Measurements from ENCODE around the gene WDFY4.

Gene WDFY4

DNA sequence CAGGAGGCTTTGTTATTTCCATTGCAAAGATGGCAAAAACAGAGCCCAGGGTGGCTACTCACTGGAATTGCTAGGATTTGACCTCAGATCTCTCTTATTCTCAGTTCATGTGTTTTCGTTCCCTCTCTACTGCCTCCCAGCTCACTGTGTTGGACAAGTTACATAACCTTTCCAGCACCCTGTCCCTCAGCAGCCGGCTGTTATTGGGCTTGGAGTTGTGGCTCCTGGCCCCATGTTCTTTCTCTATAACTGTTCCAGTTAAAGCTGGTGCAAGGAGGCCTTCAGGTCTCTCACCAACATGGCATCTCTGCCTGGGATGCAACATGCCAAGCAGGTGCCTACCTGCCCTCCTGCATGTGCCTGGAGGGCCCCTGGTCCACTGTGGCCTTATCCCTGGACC, 198.2 kb downstream of the WDFY4 start:
- no peaks in the 10 kb centered on the region for H3K36me3 ChIP-seq (ENCODE audit: low read length)
- H3K9ac ChIP-seq (ENCODE audit: low read length), result no peak overlapping the region
- H3K9me2 ChIP-seq (replicated peaks; ENCODE audit: insufficient read depth, low read length), result no peaks in the 10 kb centered on the region
- no peak overlapping the region for H3K4me2 ChIP-seq (ENCODE audit: low read depth, low read length, poor library complexity, severe bottlenecking)
- no peaks in the 10 kb centered on the region for H3K79me2 ChIP-seq (ENCODE audit: insufficient read depth, low read length)
- H3K9me3 ChIP-seq (ENCODE audit: insufficient read depth, low read length), result no peaks in the 10 kb centered on the region
- H3K4me3 ChIP-seq (ENCODE audit: insufficient read depth, low read length, poor library complexity, severe bottlenecking), result no peak overlapping the region
- no peaks in the 10 kb centered on the region for H3F3A ChIP-seq (ENCODE audit: insufficient read depth)
- no peak overlapping the region for H3K27ac ChIP-seq (ENCODE audit: low read depth, low read length)
- TF ChIP-seq EZH2phosphoT487 (conservative IDR thresholded peaks at IDR 0.05; ENCODE audit: low read length), result no peak
- TF ChIP-seq, protein P1, sequence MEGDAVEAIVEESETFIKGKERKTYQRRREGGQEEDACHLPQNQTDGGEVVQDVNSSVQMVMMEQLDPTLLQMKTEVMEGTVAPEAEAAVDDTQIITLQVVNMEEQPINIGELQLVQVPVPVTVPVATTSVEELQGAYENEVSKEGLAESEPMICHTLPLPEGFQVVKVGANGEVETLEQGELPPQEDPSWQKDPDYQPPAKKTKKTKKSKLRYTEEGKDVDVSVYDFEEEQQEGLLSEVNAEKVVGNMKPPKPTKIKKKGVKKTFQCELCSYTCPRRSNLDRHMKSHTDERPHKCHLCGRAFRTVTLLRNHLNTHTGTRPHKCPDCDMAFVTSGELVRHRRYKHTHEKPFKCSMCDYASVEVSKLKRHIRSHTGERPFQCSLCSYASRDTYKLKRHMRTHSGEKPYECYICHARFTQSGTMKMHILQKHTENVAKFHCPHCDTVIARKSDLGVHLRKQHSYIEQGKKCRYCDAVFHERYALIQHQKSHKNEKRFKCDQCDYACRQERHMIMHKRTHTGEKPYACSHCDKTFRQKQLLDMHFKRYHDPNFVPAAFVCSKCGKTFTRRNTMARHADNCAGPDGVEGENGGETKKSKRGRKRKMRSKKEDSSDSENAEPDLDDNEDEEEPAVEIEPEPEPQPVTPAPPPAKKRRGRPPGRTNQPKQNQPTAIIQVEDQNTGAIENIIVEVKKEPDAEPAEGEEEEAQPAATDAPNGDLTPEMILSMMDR (IDR thresholded peaks at IDR 0.05; ENCODE audit: insufficient read depth, low read length, poor library complexity, severe bottlenecking), result no peak
- H3K27me3 ChIP-seq (ENCODE audit: low read length), result no peaks in the 10 kb centered on the region
- H2AFZ ChIP-seq (ENCODE audit: low read depth, low read length, severe bottlenecking), result no peak overlapping the region
- H4K20me1 ChIP-seq (ENCODE audit: low read depth, low read length), result no peaks in the 10 kb centered on the region

DNA sequence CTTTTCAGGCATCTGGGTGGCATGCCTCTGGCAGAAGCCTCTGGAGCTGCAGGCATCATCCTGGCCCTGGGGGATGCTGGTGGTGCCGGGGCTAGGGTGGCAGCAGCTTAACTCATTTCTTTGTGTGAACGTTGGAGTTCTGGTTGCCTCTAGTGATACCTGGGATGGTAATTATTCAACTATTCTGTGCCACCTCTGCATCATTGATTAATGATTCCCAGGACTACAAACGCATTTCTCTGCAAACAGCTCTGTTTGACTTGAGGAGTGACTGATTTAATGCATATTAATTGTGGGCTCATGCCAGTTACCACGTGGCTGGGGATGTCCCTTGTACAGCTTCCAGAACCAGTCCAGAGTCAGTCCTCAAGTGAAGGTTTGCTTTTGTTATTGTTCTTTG, 199.0 kb downstream of the WDFY4 start:
- Histone ChIP-seq H3K4me3 (ENCODE audit: insufficient read depth, low read length, poor library complexity, severe bottlenecking) (no peak overlapping the region), H3K4me2 (ENCODE audit: low read depth, low read length, poor library complexity, severe bottlenecking) (no peak overlapping the region), H3K27ac (ENCODE audit: low read depth, low read length) (no peak overlapping the region), H2AFZ (ENCODE audit: low read depth, low read length, severe bottlenecking) (no peak overlapping the region), H3K27me3 (ENCODE audit: low read length) (no peaks in the 10 kb centered on the region), H3K79me2 (ENCODE audit: insufficient read depth, low read length) (no peaks in the 10 kb centered on the region), H3K9ac (ENCODE audit: low read length) (no peak overlapping the region), H3K9me2 (replicated peaks; ENCODE audit: insufficient read depth, low read length) (no peaks in the 10 kb centered on the region), H3K36me3 (ENCODE audit: low read length) (no peaks in the 10 kb centered on the region), H3F3A (ENCODE audit: insufficient read depth) (no peaks in the 10 kb centered on the region), H4K20me1 (ENCODE audit: low read depth, low read length) (no peaks in the 10 kb centered on the region), H3K9me3 (ENCODE audit: insufficient read depth, low read length) (no peaks in the 10 kb centered on the region)
- TF ChIP-seq, protein P1 (IDR thresholded peaks at IDR 0.05; ENCODE audit: insufficient read depth, low read length, poor library complexity, severe bottlenecking), result no peak
- no peak for TF ChIP-seq EZH2phosphoT487 (conservative IDR thresholded peaks at IDR 0.05; ENCODE audit: low read length)

DNA sequence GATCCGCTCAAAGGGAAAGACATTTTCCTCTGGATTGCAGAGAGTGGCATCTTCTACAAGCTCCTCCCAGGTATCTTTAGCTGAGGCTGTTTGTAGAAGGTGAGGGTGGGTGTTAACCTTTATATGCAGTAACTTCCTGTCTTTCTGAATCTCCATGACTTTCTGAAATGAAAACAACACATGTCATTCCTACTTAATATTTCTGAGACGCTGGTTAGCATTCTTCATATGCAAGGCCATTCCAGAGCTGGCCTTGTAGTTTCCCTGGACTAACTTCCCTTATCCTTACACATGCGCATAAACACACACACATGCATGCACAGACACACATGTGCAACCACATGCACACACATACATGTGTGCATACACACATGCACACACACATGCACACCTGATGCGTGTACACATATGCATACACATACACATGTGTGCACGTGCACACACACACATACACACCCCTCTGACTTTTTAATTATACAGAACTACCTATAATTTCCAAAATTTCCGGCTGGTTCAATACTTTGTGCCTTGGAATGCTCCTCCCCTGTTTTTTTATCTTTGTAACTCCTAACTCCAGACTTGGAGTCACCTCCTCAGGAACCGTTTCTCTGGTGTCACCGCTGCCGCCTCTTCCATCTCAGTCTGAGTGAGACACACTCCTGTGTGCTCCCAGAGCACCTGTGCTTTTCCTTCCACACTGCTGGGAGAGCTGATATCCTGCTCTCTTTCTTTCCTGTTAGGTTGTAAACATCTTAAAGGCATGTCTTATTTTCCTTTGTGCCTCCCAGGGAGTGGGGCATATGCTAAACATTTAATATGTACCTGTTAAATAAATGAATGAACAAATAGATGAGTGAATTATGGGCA, 199.7 kb downstream of the WDFY4 start:
- Histone ChIP-seq H3K9me2 (replicated peaks; ENCODE audit: insufficient read depth, low read length) (no peaks in the 10 kb centered on the region), H3K27ac (ENCODE audit: low read depth, low read length) (no peak overlapping the region), H4K20me1 (ENCODE audit: low read depth, low read length) (no peaks in the 10 kb centered on the region), H3K4me2 (ENCODE audit: low read depth, low read length, poor library complexity, severe bottlenecking) (no peak overlapping the region), H3K27me3 (ENCODE audit: low read length) (no peaks in the 10 kb centered on the region), H2AFZ (ENCODE audit: low read depth, low read length, severe bottlenecking) (no peak overlapping the region), H3K4me3 (ENCODE audit: insufficient read depth, low read length, poor library complexity, severe bottlenecking) (no peak overlapping the region), H3K9me3 (ENCODE audit: insufficient read depth, low read length) (no peaks in the 10 kb centered on the region), H3K9ac (ENCODE audit: low read length) (no peak overlapping the region), H3F3A (ENCODE audit: insufficient read depth) (no peaks in the 10 kb centered on the region), H3K79me2 (ENCODE audit: insufficient read depth, low read length) (no peaks in the 10 kb centered on the region), H3K36me3 (ENCODE audit: low read length) (no peaks in the 10 kb centered on the region)
- no peak for TF ChIP-seq EZH2phosphoT487 (conservative IDR thresholded peaks at IDR 0.05; ENCODE audit: low read length)
- TF ChIP-seq, protein P1 (IDR thresholded peaks at IDR 0.05; ENCODE audit: insufficient read depth, low read length, poor library complexity, severe bottlenecking), result no peak
